ENCODE data around the gene GJA1. TPM values are rescaled to one million over a fixed set of nuclear protein-coding genes. Genes with fewer than 3 reads are reported as not detected.
"Not testable (repeated sequence)": the region's sequence is repeated elsewhere in the genome, so short reads cannot be mapped to it uniquely, and the experiment has no call there.

Gene GJA1
- total and polyA plus RNA-seq, 12 donors: 80.7 to 893 (median 584) TPM

DNA sequence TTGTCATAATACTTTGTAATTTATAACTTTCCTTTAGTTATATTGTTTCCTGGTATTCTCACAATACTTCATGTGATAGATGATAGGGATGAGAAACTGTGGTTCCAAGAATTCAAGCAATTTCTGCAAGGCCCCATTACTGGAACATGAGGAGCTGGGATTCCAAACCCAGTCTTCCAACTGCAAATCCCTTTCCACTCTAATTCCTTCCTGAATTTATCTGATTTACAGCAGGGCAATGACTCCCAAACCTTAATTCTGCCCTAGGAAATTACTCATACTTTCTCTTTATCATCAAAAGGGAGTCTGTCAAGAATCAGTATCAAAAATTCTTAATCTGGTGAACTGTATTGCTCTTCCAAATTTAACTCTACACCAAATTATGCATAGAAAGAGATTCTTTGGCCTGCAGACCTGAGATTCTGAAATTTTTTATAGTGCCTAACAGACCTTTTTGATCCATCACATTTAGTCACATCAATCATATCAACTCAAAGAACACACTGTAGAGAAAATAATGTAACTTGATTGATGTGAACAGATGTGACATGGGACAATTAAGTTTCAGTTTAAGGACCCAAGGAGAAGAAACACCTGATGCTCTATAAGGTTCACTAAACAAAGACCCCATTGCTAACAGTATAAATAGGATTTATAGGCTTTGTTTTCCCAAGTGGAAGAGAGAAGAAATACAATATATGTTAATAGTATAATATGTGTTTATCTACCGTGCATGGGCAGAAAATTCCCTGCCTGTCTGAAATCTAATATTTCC, 41.5 kb upstream of the GJA1 start:
- Histone ChIP-seq H3K36me3 (replicated peaks in 1 of 2) (no peaks in the 10 kb centered on the region), H3K4me3 (no peak overlapping the region), H3K4me1 (replicated peaks in 1 of 2) (peaks cover 0 to 32% of the 10 kb centered on the region in 2 donors), H3K27me3 (no peaks in the 10 kb centered on the region), H3K27ac (no peak overlapping the region), H3K9me3 (replicated peaks in 1 of 3) (no peaks in the 10 kb centered on the region)
- no peak for TF ChIP-seq POLR2A (IDR thresholded peaks at IDR 0.05)
- TF ChIP-seq, protein P1, sequence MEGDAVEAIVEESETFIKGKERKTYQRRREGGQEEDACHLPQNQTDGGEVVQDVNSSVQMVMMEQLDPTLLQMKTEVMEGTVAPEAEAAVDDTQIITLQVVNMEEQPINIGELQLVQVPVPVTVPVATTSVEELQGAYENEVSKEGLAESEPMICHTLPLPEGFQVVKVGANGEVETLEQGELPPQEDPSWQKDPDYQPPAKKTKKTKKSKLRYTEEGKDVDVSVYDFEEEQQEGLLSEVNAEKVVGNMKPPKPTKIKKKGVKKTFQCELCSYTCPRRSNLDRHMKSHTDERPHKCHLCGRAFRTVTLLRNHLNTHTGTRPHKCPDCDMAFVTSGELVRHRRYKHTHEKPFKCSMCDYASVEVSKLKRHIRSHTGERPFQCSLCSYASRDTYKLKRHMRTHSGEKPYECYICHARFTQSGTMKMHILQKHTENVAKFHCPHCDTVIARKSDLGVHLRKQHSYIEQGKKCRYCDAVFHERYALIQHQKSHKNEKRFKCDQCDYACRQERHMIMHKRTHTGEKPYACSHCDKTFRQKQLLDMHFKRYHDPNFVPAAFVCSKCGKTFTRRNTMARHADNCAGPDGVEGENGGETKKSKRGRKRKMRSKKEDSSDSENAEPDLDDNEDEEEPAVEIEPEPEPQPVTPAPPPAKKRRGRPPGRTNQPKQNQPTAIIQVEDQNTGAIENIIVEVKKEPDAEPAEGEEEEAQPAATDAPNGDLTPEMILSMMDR (IDR thresholded peaks at IDR 0.05): no peak
- intact Hi-C loops (cut with DNase I): no loop called here
- DNase-seq: no peak
- 83 to 89% (median 85%) methylated on average over 1 of the region's 1 CpG for WGBS, 4 donors

DNA sequence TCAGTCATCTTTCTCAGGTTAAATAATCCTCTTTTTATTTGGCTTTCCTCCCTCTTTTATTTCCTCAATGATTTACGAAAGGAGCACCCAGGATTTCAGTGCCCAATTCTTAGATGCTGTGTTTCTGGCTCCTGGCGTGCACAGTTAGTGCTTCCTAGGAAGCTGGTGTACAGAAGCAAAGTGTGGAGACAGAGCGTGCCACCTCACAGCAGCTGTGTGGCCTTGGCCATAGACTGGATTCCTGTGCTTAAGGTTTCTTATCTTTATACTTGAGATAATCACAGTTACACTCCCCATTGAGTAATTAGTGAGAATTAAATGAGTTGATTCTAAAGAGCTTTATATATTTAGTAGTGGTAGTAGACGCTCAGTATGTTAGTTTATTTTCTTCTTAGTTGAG, 39.7 kb upstream of the GJA1 start:
- DNase-seq: peak in 6 of 7 donors; percentile 38 to 57 (median 47)
- TF ChIP-seq, protein P1 (IDR thresholded peaks at IDR 0.05): no peak
- no peak for TF ChIP-seq POLR2A (IDR thresholded peaks at IDR 0.05)
- H3K36me3 ChIP-seq (replicated peaks in 1 of 2): no peaks in the 10 kb centered on the region
- no peak overlapping the region for H3K4me3 ChIP-seq
- 43 to 50% (median 48%) methylated on average over 4 of the region's 4 CpGs for WGBS, 4 donors
- peaks cover 0 to 32% of the 10 kb centered on the region in 2 donors for H3K4me1 ChIP-seq (replicated peaks in 1 of 2)
- no peaks in the 10 kb centered on the region for H3K27me3 ChIP-seq
- intact Hi-C loops (cut with DNase I): no loop called here
- H3K27ac ChIP-seq: no peak overlapping the region
- no peaks in the 10 kb centered on the region for H3K9me3 ChIP-seq (replicated peaks in 1 of 3)

DNA sequence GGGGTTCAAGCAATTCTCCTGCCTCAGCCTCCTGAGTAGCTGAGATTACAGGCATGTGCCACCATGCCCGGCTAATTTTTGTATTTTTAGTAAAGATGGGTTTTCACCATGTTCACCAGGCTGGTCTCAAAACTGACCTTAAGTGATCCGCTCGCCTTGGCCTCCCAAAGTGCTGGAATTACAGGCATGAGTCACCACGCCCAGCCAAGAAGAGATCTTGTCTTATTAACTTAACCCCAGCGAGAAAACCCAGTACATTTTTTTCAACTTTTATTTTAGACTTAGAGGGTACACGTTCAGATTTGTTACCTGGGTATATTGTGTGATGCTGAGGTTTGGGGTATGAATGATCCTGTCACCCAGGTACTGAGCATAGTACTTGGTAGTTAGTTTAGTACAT, 38.3 kb upstream of the GJA1 start:
- H3K27ac ChIP-seq: peak overlapping the region in 1 of 5 donors; percentile 52
- H3K4me3 ChIP-seq; H3K27me3 ChIP-seq; H3K9me3 ChIP-seq (replicated peaks in 1 of 3); intact Hi-C loops (cut with DNase I); H3K36me3 ChIP-seq (replicated peaks in 1 of 2): not testable (repeated sequence)
- WGBS, 4 donors: 59 to 67% (median 63%) methylated on average over 6 of the region's 6 CpGs
- peak in 6 of 7 donors; percentile 18 to 62 (median 28) for DNase-seq
- H3K4me1 ChIP-seq (replicated peaks in 1 of 2): peaks cover 0 to 32% of the 10 kb centered on the region in 2 donors

DNA sequence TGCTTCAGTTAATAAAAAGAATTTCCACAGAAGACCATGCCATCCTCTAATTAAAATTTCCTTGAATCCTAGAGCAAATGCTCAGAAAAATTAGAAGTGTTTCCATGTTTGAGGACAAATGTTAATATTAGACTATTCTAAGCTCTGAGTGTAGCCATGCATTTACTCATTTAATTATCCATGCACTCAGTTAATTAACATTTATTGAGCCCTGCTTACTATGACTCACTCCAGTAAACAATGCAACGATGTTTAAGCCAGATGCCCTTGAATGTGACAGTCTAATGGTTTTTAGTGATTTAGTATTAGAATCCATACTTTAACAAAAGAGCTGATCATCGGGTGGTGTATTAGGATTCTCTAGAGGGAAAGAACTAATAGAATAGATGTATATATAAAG, 37.3 kb upstream of the GJA1 start:
- H3K27ac ChIP-seq: no peak overlapping the region

More for the DNA sequence above, 37.3 kb upstream of the GJA1 start:
- no peaks in the 10 kb centered on the region for H3K9me3 ChIP-seq (replicated peaks in 1 of 3)
- H3K4me1 ChIP-seq (replicated peaks in 1 of 2): peaks cover 0 to 23% of the 10 kb centered on the region in 2 donors
- H3K36me3 ChIP-seq (replicated peaks in 1 of 2): no peaks in the 10 kb centered on the region
- no peak for DNase-seq
- WGBS, 4 donors: 39 to 53% (median 44%) methylated on average over 2 of the region's 2 CpGs
- no peak overlapping the region for H3K4me3 ChIP-seq
- H3K27me3 ChIP-seq: no peaks in the 10 kb centered on the region
- intact Hi-C loops (cut with DNase I): no loop called here
- no peak for TF ChIP-seq POLR2A (IDR thresholded peaks at IDR 0.05)
- TF ChIP-seq, protein P1 (IDR thresholded peaks at IDR 0.05): no peak

Data from adrenal gland (tissue), 12 donors.